ENCODE measurements around the gene PROK2. TPM values are rescaled to one million over a fixed set of nuclear protein-coding genes. Genes with fewer than 3 reads are reported as not detected.

Gene PROK2
- total RNA-seq, 1 donor from 2014 or later = 2.1 TPM

DNA sequence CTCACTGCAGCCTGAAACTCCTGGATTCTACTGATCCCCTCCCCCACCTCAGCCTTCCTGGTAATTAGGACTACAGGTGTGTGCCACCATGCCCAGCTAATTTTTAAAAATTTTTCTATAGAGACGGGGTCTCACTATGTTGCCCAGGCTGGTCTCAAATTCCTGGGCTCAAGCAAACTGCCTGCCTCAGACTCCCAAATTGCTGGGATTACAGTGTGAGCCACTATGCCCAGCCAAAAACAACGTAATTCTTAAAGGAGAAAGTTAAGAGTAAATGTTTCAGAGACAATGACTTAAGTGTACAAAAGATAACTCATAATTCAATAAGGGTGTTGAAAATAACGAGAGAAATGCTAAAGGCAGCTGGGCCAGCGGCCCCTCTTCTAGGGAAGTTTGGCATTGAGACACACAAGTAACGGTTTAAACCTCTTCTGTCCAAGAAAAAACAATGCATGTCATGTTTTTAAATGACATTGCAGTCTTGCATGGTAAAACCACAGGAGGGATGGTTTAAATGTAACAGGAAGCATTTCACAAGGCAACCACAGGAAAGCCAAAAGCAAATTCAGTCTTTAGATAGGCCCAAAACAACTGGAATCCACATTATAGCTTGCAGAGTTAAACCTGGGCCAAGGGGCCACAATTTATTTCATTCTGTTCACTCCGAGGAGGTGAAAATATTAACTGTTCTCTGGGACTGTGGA lies 5.1 kb downstream of the PROK2 start:
- DNase-seq (ENCODE audit: low spot score) = no peak
- Mint-ChIP-seq H3K36me3 (no peaks in the 10 kb centered on the region), H3K4me3 (no peak overlapping the region), H3K4me1 (peaks cover 20% of the 10 kb centered on the region), H3K9me3 (no peaks in the 10 kb centered on the region), H3K27me3 (ENCODE audit: insufficient read depth, low read depth) (peaks cover 18% of the 10 kb centered on the region), H3K27ac (no peak overlapping the region)
- Histone ChIP-seq H3K27ac (no peak overlapping the region), H3K36me3 (no peaks in the 10 kb centered on the region), H3K79me2 (ENCODE audit: low read depth) (no peaks in the 10 kb centered on the region), H3K4me2 (no peak overlapping the region), H3K27me3 (peaks cover 38% of the 10 kb centered on the region), H4K20me1 (ENCODE audit: low read depth) (no peaks in the 10 kb centered on the region), H3F3A (ENCODE audit: low read depth) (peaks cover 11% of the 10 kb centered on the region), H2AFZ (replicated peaks) (no peak overlapping the region), H3K9ac (no peak overlapping the region), H3K4me3 (no peak overlapping the region), H3K4me1 (peaks cover 26% of the 10 kb centered on the region), H3K9me3 (ENCODE audit: low read depth) (no peaks in the 10 kb centered on the region)
- TF ChIP-seq EZH2 (IDR thresholded peaks at IDR 0.05) = no peak

- H3K27ac ChIP-seq = no peak overlapping the region
- Mint-ChIP-seq H3K4me1 (peaks cover 10% of the 10 kb centered on the region), H3K4me3 (no peak overlapping the region), H3K9me3 (no peaks in the 10 kb centered on the region), H3K27ac (no peak overlapping the region), H3K36me3 (no peaks in the 10 kb centered on the region), H3K27me3 (ENCODE audit: insufficient read depth, low read depth) (peaks cover 13% of the 10 kb centered on the region)
- TF ChIP-seq, protein P1, sequence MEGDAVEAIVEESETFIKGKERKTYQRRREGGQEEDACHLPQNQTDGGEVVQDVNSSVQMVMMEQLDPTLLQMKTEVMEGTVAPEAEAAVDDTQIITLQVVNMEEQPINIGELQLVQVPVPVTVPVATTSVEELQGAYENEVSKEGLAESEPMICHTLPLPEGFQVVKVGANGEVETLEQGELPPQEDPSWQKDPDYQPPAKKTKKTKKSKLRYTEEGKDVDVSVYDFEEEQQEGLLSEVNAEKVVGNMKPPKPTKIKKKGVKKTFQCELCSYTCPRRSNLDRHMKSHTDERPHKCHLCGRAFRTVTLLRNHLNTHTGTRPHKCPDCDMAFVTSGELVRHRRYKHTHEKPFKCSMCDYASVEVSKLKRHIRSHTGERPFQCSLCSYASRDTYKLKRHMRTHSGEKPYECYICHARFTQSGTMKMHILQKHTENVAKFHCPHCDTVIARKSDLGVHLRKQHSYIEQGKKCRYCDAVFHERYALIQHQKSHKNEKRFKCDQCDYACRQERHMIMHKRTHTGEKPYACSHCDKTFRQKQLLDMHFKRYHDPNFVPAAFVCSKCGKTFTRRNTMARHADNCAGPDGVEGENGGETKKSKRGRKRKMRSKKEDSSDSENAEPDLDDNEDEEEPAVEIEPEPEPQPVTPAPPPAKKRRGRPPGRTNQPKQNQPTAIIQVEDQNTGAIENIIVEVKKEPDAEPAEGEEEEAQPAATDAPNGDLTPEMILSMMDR (IDR thresholded peaks at IDR 0.05) = no peak
- TF ChIP-seq EZH2phosphoT487 (IDR thresholded peaks at IDR 0.05) (no peak), EZH2 (IDR thresholded peaks at IDR 0.05) (no peak)
- H3K4me3 ChIP-seq = no peak overlapping the region
- H3K79me2 ChIP-seq (ENCODE audit: low read depth) = no peaks in the 10 kb centered on the region
- H3K9me3 ChIP-seq (ENCODE audit: low read depth) = no peaks in the 10 kb centered on the region
- DNase-seq (ENCODE audit: low spot score) = no peak
- no peaks in the 10 kb centered on the region for H3F3A ChIP-seq (ENCODE audit: low read depth)
- H2AFZ ChIP-seq (replicated peaks) = no peak overlapping the region
- peaks cover 11% of the 10 kb centered on the region for H3K4me1 ChIP-seq
- no peak overlapping the region for H3K4me2 ChIP-seq
- no peaks in the 10 kb centered on the region for H3K36me3 ChIP-seq
- H3K9ac ChIP-seq = no peak overlapping the region
- H4K20me1 ChIP-seq (ENCODE audit: low read depth) = no peaks in the 10 kb centered on the region
- H3K27me3 ChIP-seq = peaks cover 24% of the 10 kb centered on the region
These were observed 6.6 kb downstream of the PROK2 start for GRCh38 chr3:71778353-71778752.

DNA sequence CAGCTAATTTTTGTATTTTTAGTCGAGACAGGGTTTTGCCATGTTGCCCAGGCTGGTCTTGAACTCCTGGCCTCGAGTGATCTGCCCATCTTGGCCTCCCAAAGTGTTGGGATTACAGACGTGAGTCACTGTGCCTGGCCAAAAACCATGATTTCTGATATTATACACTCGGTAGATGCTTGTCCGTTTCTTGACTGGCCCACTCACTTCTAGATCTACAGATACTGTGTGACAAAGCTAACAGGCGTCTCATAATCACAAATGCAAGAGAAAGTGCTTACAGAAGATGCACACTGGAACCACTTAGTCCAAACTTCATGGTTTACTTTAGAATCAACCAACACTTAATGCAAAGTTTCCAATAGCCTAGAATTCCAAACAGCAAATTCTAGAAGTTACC lies 8.4 kb downstream of the PROK2 start:
- no peak overlapping the region for H2AFZ ChIP-seq (replicated peaks)
- no peaks in the 10 kb centered on the region for H4K20me1 ChIP-seq (ENCODE audit: low read depth)
- no peaks in the 10 kb centered on the region for H3F3A ChIP-seq (ENCODE audit: low read depth)
- TF ChIP-seq EZH2phosphoT487 (IDR thresholded peaks at IDR 0.05) (no peak), EZH2 (IDR thresholded peaks at IDR 0.05) (no peak)
- TF ChIP-seq, protein P1 (IDR thresholded peaks at IDR 0.05) = no peak
- no peak overlapping the region for H3K9ac ChIP-seq
- H3K36me3 ChIP-seq = no peaks in the 10 kb centered on the region
- no peaks in the 10 kb centered on the region for H3K4me1 ChIP-seq
- no peak overlapping the region for H3K4me2 ChIP-seq
- Mint-ChIP-seq H3K27me3 (ENCODE audit: insufficient read depth, low read depth) (peaks cover 10% of the 10 kb centered on the region), H3K4me3 (no peak overlapping the region), H3K36me3 (no peaks in the 10 kb centered on the region), H3K27ac (no peak overlapping the region), H3K4me1 (peaks cover 7% of the 10 kb centered on the region), H3K9me3 (no peaks in the 10 kb centered on the region)
- H3K9me3 ChIP-seq (ENCODE audit: low read depth) = no peaks in the 10 kb centered on the region
- no peak overlapping the region for H3K4me3 ChIP-seq
- H3K27me3 ChIP-seq = peaks cover 6% of the 10 kb centered on the region
- no peak for DNase-seq (ENCODE audit: low spot score)
- H3K27ac ChIP-seq = no peak overlapping the region
- H3K79me2 ChIP-seq (ENCODE audit: low read depth) = no peaks in the 10 kb centered on the region

GRCh38 chr3:71771884-71772283 lies 13.1 kb downstream of the PROK2 start:
- Histone ChIP-seq H3K4me2 (no peak overlapping the region), H3K79me2 (ENCODE audit: low read depth) (no peaks in the 10 kb centered on the region), H3K36me3 (no peaks in the 10 kb centered on the region), H4K20me1 (ENCODE audit: low read depth) (no peaks in the 10 kb centered on the region), H3K27ac (no peak overlapping the region), H3K9me3 (ENCODE audit: low read depth) (no peaks in the 10 kb centered on the region), H3K27me3 (no peaks in the 10 kb centered on the region), H3K9ac (no peak overlapping the region), H3K4me3 (no peak overlapping the region), H2AFZ (replicated peaks) (no peak overlapping the region), H3K4me1 (no peaks in the 10 kb centered on the region), H3F3A (ENCODE audit: low read depth) (no peaks in the 10 kb centered on the region)
- H3K9me3 Mint-ChIP-seq = no peaks in the 10 kb centered on the region
- no peak overlapping the region for H3K4me3 Mint-ChIP-seq
- H3K4me1 Mint-ChIP-seq = no peaks in the 10 kb centered on the region
- TF ChIP-seq EZH2 (IDR thresholded peaks at IDR 0.05) = no peak
- TF ChIP-seq EZH2phosphoT487 (IDR thresholded peaks at IDR 0.05) = no peak
- TF ChIP-seq, protein P1 (IDR thresholded peaks at IDR 0.05) = no peak
- no peaks in the 10 kb centered on the region for H3K36me3 Mint-ChIP-seq
- H3K27me3 Mint-ChIP-seq (ENCODE audit: insufficient read depth, low read depth) = peaks cover 5% of the 10 kb centered on the region
- H3K27ac Mint-ChIP-seq = no peak overlapping the region
- no peak for DNase-seq (ENCODE audit: low spot score)
